Peyer's patch (tissue), 4 donors: ENCODE data around the gene GBP5. TPM values are rescaled to one million over a fixed set of nuclear protein-coding genes. Genes with fewer than 3 reads are reported as not detected.
A peak's percentile ranks its signal among the peaks of the same experiment; 100 is the strongest.
"Not testable (repeated sequence)": the region's sequence is repeated elsewhere in the genome, so short reads cannot be mapped to it uniquely, and the experiment has no call there.

Experiments
- DNase-seq, 3 donors: peaks; one replicate each; pipeline ENCODE4 v3.0.0-alpha.2; 2017 to 2019
- H3K27ac ChIP-seq, 4 donors: fragments of 200-600 bp; sonication (generic); one replicate each; pipeline ENCODE4 v1.5.1; 2016 to 2019
- H3K27me3 ChIP-seq, 2 donors: fragments of 200-600 bp; sonication (generic); one replicate each; pipeline ENCODE4 v1.5.1; 2019
- H3K36me3 ChIP-seq, 3 donors: fragments of 200-600 bp; sonication (generic); one replicate each; pipeline ENCODE4 v1.5.1; 2016 to 2019
- H3K4me1 ChIP-seq, 4 donors: fragments of 200-600 bp; sonication (generic); one replicate each; pipeline ENCODE4 v1.5.1; 2016 to 2019
- H3K4me3 ChIP-seq, 4 donors: fragments of 200-600 bp; sonication (generic); 1 replicate in 3 of 4; 2 replicates in 1 of 4; pipeline ENCODE4 v1.5.1; 2016 to 2019; ENCODE audit warnings: mild to moderate bottlenecking in 1 of 4
- H3K9me3 ChIP-seq, 4 donors: fragments of 200-600 bp; sonication (generic); one replicate each; pipeline ENCODE4 v1.5.1; 2016 to 2019; ENCODE audit warnings: mild to moderate bottlenecking in 1 of 4
- POLR2A ChIP-seq, 2 donors: fragments of 450-650 bp; IDR thresholded peaks; one replicate each; pipeline ENCODE4 v1.5.1; 2017; ENCODE audit warnings: antibody characterized with exemption in 2 of 2, mild to moderate bottlenecking in 2 of 2, moderate library complexity in 2 of 2
- total RNA-seq, 4 donors: library from RNA; depleted of rRNA; stranded (reverse); fragments of >200 nt; gene quantifications; one replicate each; pipeline ENCODE4 v1.1.0, GENCODE V29; 2016
- TF ChIP-seq, protein P1 (sequence below), 6 experiments: fragments of 450-650 bp in 4 of 6; fragments of 200-600 bp in 2 of 6; sonication (generic) in 1 of 6; IDR thresholded peaks; one replicate each; pipeline ENCODE4 v1.5.1; 2017 to 2019; ENCODE audit warnings: antibody characterized with exemption in 6 of 6, mild to moderate bottlenecking in 3 of 6, moderate library complexity in 1 of 6

The GBP5 gene
- total RNA-seq, 4 donors from 2014 or later = 1.6 to 14.0 (median 3.1) TPM

DNA sequence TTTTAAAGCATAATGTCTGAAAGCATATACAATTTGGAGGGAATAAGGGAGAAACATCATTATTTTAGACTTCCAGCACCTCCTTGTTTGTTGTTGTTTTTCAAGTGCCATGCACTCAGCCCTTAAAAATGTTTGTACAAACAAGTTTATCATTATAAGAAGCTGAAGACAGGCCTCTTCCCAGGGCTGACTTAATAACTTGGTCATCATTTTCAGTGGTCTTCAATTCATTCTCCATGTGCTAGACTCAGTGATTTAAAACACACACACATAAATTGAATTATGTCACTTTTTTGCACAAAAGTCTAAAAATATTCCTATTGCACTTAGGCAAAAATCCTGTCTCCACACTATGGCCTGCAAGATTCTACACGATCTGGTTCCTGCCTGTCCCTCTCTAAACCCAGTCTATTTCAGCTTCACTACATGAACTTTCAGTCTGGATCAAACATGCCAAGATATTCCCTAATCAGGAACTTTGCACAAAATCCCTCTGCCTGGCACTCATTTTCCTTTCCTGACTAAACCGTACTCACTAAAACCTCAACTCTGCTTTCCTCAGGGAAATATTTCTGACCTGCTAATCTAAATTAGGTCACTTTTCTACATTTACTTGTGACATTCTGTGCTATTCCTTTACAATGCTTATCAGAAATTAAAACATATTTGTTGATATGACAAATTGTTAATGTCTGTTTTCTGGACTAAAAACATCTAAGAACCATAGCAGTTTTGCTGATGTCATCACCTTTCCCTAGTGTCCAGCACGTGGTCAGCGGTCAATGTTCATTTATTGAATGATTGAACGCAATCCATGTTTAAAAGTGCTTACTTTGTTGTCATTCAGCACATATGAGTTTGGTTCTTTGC is 14.8 kb upstream of the GBP5 start:
- no peaks in the 10 kb centered on the region for H3K9me3 ChIP-seq
- peak overlapping the region; percentile 16 to 68 (median 40) for H3K27ac ChIP-seq
- H3K4me3 ChIP-seq = no peak overlapping the region
- TF ChIP-seq, protein P1, sequence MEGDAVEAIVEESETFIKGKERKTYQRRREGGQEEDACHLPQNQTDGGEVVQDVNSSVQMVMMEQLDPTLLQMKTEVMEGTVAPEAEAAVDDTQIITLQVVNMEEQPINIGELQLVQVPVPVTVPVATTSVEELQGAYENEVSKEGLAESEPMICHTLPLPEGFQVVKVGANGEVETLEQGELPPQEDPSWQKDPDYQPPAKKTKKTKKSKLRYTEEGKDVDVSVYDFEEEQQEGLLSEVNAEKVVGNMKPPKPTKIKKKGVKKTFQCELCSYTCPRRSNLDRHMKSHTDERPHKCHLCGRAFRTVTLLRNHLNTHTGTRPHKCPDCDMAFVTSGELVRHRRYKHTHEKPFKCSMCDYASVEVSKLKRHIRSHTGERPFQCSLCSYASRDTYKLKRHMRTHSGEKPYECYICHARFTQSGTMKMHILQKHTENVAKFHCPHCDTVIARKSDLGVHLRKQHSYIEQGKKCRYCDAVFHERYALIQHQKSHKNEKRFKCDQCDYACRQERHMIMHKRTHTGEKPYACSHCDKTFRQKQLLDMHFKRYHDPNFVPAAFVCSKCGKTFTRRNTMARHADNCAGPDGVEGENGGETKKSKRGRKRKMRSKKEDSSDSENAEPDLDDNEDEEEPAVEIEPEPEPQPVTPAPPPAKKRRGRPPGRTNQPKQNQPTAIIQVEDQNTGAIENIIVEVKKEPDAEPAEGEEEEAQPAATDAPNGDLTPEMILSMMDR (IDR thresholded peaks at IDR 0.05) = no peak
- TF ChIP-seq POLR2A (IDR thresholded peaks at IDR 0.05) = no peak
- H3K27me3 ChIP-seq = no peaks in the 10 kb centered on the region
- no peaks in the 10 kb centered on the region for H3K36me3 ChIP-seq
- peaks cover 0 to 6% (median 0%) of the 10 kb centered on the region in 4 donors for H3K4me1 ChIP-seq
- DNase-seq = no peak

DNA sequence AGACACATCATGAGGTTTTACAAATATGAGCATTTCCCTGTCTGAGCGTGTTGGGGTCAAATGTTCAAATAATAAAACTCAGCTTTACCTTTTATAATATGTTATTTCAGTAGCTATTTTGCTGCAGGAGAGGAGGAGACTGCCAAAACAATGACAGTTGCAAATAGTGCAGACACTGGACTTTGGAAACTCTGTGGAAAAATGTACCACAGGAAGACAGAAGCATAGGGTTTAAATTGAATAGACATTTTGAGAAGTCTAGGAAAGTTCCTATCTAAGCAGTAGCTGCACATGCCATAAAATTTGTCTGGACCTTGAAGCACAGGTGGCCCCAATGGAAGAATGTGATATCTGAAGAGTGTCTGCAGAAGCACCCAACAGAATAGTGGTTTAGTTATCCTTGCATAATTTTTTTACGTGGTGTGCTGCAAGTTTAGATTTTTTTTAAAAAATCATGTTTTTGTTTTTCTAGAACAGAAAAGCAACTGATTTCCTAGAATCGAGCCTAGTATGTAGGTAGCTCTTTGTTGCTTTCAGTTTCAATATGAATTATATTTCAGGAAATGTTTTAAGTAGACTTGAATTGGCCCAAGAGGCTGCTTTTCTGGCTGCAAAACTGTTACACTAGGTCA is 14.0 kb upstream of the GBP5 start:
- Histone ChIP-seq H3K36me3 (no peaks in the 10 kb centered on the region), H3K9me3 (no peaks in the 10 kb centered on the region), H3K27me3 (no peaks in the 10 kb centered on the region), H3K4me1 (peaks cover 0 to 6% (median 0%) of the 10 kb centered on the region in 4 donors), H3K27ac (peak overlapping the region; percentile 16 to 68 (median 40)), H3K4me3 (peak overlapping the region in 2 of 4 donors; percentile 5 to 18)
- TF ChIP-seq, protein P1 (IDR thresholded peaks at IDR 0.05) = no peak
- no peak for TF ChIP-seq POLR2A (IDR thresholded peaks at IDR 0.05)
- no peak for DNase-seq

DNA sequence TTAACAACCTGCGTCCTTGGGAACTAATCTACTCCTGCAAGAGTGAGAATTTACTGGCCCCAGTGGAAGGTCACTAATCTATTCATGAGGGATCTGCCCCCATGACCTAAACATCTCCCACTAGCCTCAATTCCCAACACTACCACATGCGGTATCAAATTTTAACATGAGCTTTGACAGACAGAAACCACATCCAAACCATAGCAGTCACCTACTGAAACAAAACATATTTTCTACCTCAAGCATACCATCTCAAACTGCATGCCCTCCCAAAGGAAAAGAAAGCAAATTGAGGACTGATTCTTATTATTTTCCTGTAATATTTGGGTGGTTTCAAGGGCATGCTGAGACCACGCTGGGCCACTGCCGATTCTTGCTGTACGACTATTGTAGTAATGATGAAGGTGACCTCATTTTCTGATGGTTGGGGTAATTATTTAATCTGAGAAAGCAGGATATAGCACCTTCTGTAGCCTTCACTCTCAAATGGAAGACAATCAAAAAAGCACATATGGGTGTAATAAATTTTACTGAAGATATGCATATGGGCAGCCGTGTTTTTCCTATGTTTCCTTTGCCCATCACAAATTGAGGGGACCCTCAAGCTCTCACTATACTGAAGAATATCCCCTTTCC is 13.2 kb upstream of the GBP5 start:
- peak overlapping the region; percentile 16 to 68 (median 40) for H3K27ac ChIP-seq
- no peaks in the 10 kb centered on the region for H3K9me3 ChIP-seq
- no peaks in the 10 kb centered on the region for H3K27me3 ChIP-seq
- peaks cover 0 to 6% (median 0%) of the 10 kb centered on the region in 4 donors for H3K4me1 ChIP-seq
- TF ChIP-seq, protein P1 (IDR thresholded peaks at IDR 0.05) = no peak
- TF ChIP-seq POLR2A (IDR thresholded peaks at IDR 0.05) = no peak
- H3K4me3 ChIP-seq = no peak overlapping the region
- DNase-seq = no peak
- no peaks in the 10 kb centered on the region for H3K36me3 ChIP-seq

DNA sequence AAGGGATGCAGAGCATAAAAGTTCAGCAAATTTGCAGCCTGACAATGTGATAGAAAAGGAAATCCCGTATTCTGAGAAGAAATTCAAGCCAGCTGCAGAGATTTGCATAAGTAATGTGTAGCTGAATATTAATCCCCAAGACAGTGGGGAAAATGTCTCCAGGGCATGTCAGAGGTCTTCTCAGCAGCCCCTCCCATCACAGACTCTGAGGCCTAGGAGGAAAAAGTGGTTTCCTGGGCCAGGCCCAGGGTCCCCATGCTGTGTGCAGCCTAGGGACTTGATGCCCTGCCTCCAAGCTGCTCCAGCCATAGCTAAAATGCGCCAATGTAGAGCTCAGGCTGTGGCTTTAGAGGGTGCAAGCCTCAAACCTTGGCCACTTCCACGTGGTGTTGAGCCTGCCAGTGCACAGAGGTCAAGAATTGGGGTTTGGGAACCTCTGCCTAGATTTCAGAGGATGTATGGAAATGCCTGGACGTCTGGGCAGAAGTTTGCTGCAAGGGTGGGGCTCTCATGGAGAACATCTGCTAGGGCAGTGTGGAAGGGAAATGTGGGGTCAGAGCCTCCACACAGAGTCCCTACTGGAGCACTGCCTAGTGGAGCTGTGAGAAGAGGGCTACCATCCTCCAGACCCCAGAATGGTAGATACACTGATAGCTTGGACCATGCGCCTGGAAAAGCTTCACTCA is 11.6 kb upstream of the GBP5 start:
- not testable (repeated sequence) for H3K4me1 ChIP-seq, H3K9me3 ChIP-seq, H3K27ac ChIP-seq, H3K4me3 ChIP-seq, H3K36me3 ChIP-seq, DNase-seq, H3K27me3 ChIP-seq

DNA sequence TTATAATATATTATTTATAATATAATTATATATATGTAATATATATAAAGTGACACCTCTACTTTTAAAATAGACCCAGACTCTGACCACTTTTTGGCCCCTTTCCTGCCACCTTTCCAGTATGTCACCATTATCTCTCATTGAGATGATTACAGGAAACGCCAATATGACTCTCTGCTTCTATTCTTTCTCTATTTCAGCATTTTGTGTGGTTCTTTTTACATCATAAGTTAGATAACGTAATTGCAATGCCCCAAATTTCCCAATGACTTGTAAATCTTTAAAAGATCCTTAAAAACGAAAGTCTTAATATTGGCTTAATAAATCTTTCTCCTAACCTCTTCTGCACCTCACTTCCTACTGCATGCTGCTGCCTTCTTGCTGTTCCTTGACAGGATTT is 8.1 kb upstream of the GBP5 start:
- TF ChIP-seq, protein P1 (IDR thresholded peaks at IDR 0.05) = no peak
- no peak for TF ChIP-seq POLR2A (IDR thresholded peaks at IDR 0.05)
- no peaks in the 10 kb centered on the region for H3K27me3 ChIP-seq
- H3K4me3 ChIP-seq = no peak overlapping the region
- no peaks in the 10 kb centered on the region for H3K4me1 ChIP-seq
- H3K9me3 ChIP-seq = no peaks in the 10 kb centered on the region
- DNase-seq = no peak
- H3K27ac ChIP-seq = no peak overlapping the region
- H3K36me3 ChIP-seq = no peaks in the 10 kb centered on the region
